HepG2 (cell line): ENCODE results near the gene CPED1. TPM values are rescaled to one million over a fixed set of nuclear protein-coding genes. Genes with fewer than 3 reads are reported as not detected.

ENCODE experiments used
- ATAC-seq: fragments of 200-7000 bp; cut with Tn5 transposase; 3 replicates; pipeline ENCODE4 v1.9.1; 2020; ENCODE audit warnings: mild to moderate bottlenecking, moderate library complexity
- BruUV-seq: library from RNA; stranded (reverse); fragments of 400-500 nt; replicated peaks from 2 replicates; lab custom pipeline; 2021; lab: Mats Ljungman, UMichigan
- CTCF ChIA-PET: fragments of 300-600 bp; formaldehyde crosslinking; extraction: SDS; loops from one replicate; lab custom pipeline; 2021; ENCODE audit warnings: low total read pairs, inconsistent platforms, low intra/inter-chr PET ratio; lab: Yijun Ruan, JAX
- POLR2A ChIA-PET: fragments of 350-600 bp; sonication (Branson Sonifier 250); formaldehyde crosslinking; loops from one replicate; lab custom pipeline; 2020; ENCODE audit warnings: antibody characterized with exemption, inconsistent platforms; lab: Yijun Ruan, JAX
- DNase-seq: peaks from one replicate; pipeline ENCODE4 v3.0.0-alpha.2; 2015; ENCODE audit warnings: low spot score
- FAIRE-seq: peaks from 3 replicates; lab custom pipeline; 2011; peaks lifted over from hg19 to GRCh38; lab: Jason Lieb, UNC
- H2AFZ ChIP-seq: one replicate; pipeline ENCODE4 v1.6.1; 2011; ENCODE audit warnings: low read length, inconsistent platforms
- H3K27ac ChIP-seq: fragments of 300-600 bp; 3 replicates; pipeline ENCODE4 v1.8.0; 2011; ENCODE audit warnings: mixed run types, mild to moderate bottlenecking, mixed read lengths, low read length, inconsistent platforms; ENCODE audit not compliant: insufficient read depth; ENCODE audit errors: extremely low read length
- H3K27me3 ChIP-seq, 2 experiments: fragments of 200-600 bp in 1 of 2; 2 replicates in 1 of 2; 3 replicates in 1 of 2; pipeline versions ENCODE4 v1.6.0 to v1.8.0; 2011; ENCODE audit warnings: low read length in 2 of 2, mild to moderate bottlenecking in 2 of 2, moderate library complexity in 2 of 2, inconsistent platforms in 1 of 2; ENCODE audit not compliant: insufficient read depth in 2 of 2, control insufficient read depth in 1 of 2
- H3K36me3 ChIP-seq, 2 experiments: fragments of 200-600 bp in 1 of 2; replicated peaks in 1 of 2; 2 replicates in 1 of 2; 3 replicates in 1 of 2; pipeline versions ENCODE4 v1.5.1 to v1.8.0; 2011; ENCODE audit warnings: low read length in 2 of 2, inconsistent platforms in 1 of 2; ENCODE audit not compliant: insufficient read depth in 2 of 2, control insufficient read depth in 1 of 2
- H3K4me1 ChIP-seq: 2 replicates; pipeline ENCODE4 v1.5.1; 2012; ENCODE audit warnings: low read length, inconsistent platforms; ENCODE audit not compliant: insufficient read depth
- H3K4me2 ChIP-seq: 2 replicates; pipeline ENCODE4 v1.6.0; 2011; ENCODE audit warnings: low read depth, low read length, inconsistent platforms
- H3K4me3 ChIP-seq, 3 experiments: fragments of 200-600 bp in 1 of 3; sonication (generic), shearing (Covaris generic) in 1 of 3; replicated peaks in 1 of 3; 2 replicates each; pipeline ENCODE4 v1.5.1; 2011 to 2016; ENCODE audit warnings: low read length in 3 of 3, inconsistent platforms in 2 of 3, low read depth in 2 of 3, mild to moderate bottlenecking in 2 of 3, control low read depth in 1 of 3, mixed read lengths in 1 of 3; ENCODE audit not compliant: insufficient read depth in 1 of 3
- H3K79me2 ChIP-seq: one replicate; pipeline ENCODE4 v1.6.1; 2011; ENCODE audit warnings: low read length, inconsistent platforms; ENCODE audit not compliant: insufficient read depth
- H3K9ac ChIP-seq: 2 replicates; pipeline ENCODE4 v1.6.0; 2011; ENCODE audit warnings: mild to moderate bottlenecking, low read depth, low read length, inconsistent platforms; ENCODE audit not compliant: insufficient read depth
- H3K9me3 ChIP-seq: 2 replicates; pipeline ENCODE4 v1.5.1; 2012; ENCODE audit warnings: mild to moderate bottlenecking, low read length
- H4K20me1 ChIP-seq: 2 replicates; pipeline ENCODE4 v1.6.0; 2011; ENCODE audit warnings: inconsistent platforms, mild to moderate bottlenecking, low read length, moderate library complexity; ENCODE audit not compliant: insufficient read depth
- ATF7-NPFF ChIP-seq: sonication (generic); formaldehyde crosslinking; IDR thresholded peaks from 2 replicates; pipeline ENCODE4 v1.8.1; 2023; ENCODE audit warnings: mild to moderate bottlenecking, low read depth, missing genetic modification reagents, moderate library complexity
- DPF2 ChIP-seq: sonication (generic); formaldehyde crosslinking; IDR thresholded peaks from 2 replicates; pipeline ENCODE4 v1.4.0; 2020; ENCODE audit warnings: mild to moderate bottlenecking, low read depth, missing genetic modification reagents, borderline replicate concordance
- EEA1 ChIP-seq: sonication (generic); formaldehyde crosslinking; IDR thresholded peaks from 2 replicates; pipeline ENCODE4 v1.5.1; 2020; ENCODE audit warnings: mild to moderate bottlenecking, missing genetic modification reagents, borderline replicate concordance
- ESRRA ChIP-seq: sonication (generic); formaldehyde crosslinking; IDR thresholded peaks from 2 replicates; pipeline ENCODE4 v1.5.1; 2020; ENCODE audit warnings: mild to moderate bottlenecking, low read depth, missing genetic modification reagents
- HNRNPL ChIP-seq: fragments of 200-400 bp; formaldehyde crosslinking; IDR thresholded peaks from 2 replicates; pipeline ENCODE4 v1.6.1; 2017; ENCODE audit warnings: mild to moderate bottlenecking, low read depth, low read length
- NCOR1 ChIP-seq: fragments of 200-600 bp; sonication (generic); IDR thresholded peaks from 2 replicates; pipeline ENCODE4 v1.7.0; 2017; ENCODE audit warnings: antibody characterized with exemption, low read length, borderline replicate concordance
- PRPF4 ChIP-seq: fragments of 200-400 bp; formaldehyde crosslinking; IDR thresholded peaks from 2 replicates; pipeline ENCODE4 v1.6.1; 2016; ENCODE audit warnings: low read length, low read depth; ENCODE audit not compliant: poor library complexity, severe bottlenecking
- SRY ChIP-seq: sonication (generic); formaldehyde crosslinking; IDR thresholded peaks from 2 replicates; pipeline ENCODE4 v1.8.0; 2022; ENCODE audit warnings: mild to moderate bottlenecking, missing genetic modification reagents
- ZC3H13 ChIP-seq: sonication (generic); formaldehyde crosslinking; IDR thresholded peaks from 2 replicates; pipeline ENCODE4 v1.8.1; 2023; ENCODE audit warnings: mild to moderate bottlenecking, missing genetic modification reagents, moderate library complexity
- ZFX ChIP-seq: sonication (generic); formaldehyde crosslinking; IDR thresholded peaks from 2 replicates; pipeline ENCODE4 v1.4.0; 2020; ENCODE audit warnings: mild to moderate bottlenecking, low read depth, missing genetic modification reagents, moderate library complexity
- ZNF253 ChIP-seq: sonication (generic); formaldehyde crosslinking; IDR thresholded peaks from 2 replicates; pipeline ENCODE4 v1.8.0; 2022; ENCODE audit warnings: mild to moderate bottlenecking, missing genetic modification reagents, borderline replicate concordance
- ZNF281 ChIP-seq: sonication (generic); formaldehyde crosslinking; IDR thresholded peaks from 2 replicates; pipeline ENCODE4 v1.4.0; 2020; ENCODE audit warnings: missing genetic modification reagents, borderline replicate concordance
- ZNF558 ChIP-seq: sonication (generic); formaldehyde crosslinking; IDR thresholded peaks from 2 replicates; pipeline ENCODE4 v1.9.0; 2022; ENCODE audit warnings: mild to moderate bottlenecking, missing genetic modification reagents, borderline replicate concordance
- ZNF773 ChIP-seq: sonication (generic); formaldehyde crosslinking; IDR thresholded peaks from 2 replicates; pipeline ENCODE4 v1.4.0; 2020; ENCODE audit warnings: missing genetic modification reagents, borderline replicate concordance
- ZNF850 ChIP-seq: sonication (generic); formaldehyde crosslinking; conservative IDR thresholded peaks from 2 replicates; pipeline ENCODE4 v1.9.0; 2021; ENCODE audit warnings: mild to moderate bottlenecking, missing genetic modification reagents
- WGBS: methylation state at CpG from one replicate; pipeline ENCODE4 v1.1.6; 2017; ENCODE audit warnings: low lambda C conversion rate; 5-methylcytosine and 5-hydroxymethylcytosine counted together
- in situ Hi-C: cut with HindIII; loops from 2 replicates; pipeline ENCODE4 v1.10.0; 2017; ENCODE audit warnings: low pct_unique_long_range_greater_than_20kb; ENCODE audit not compliant: extremely low pct_ligation_motif_present
- intact Hi-C: fragments of 100-400 bp; cut with micrococcal nuclease; formaldehyde crosslinking; loops from one replicate; pipeline ENCODE4 v1.10.0; 2022; ENCODE audit not compliant: unreplicated experiment
- polyA plus RNA-seq, 8 experiments: library from polyadenylated mRNA; depleted of rRNA in 3 of 8; stranded (reverse) in 7 of 8; unstranded in 1 of 8; fragments of >200 nt; fragmentation: Illumina TruSeq in 4 of 8; extraction: Trizol in 4 of 8; gene quantifications; 2 replicates each; pipeline versions ENCODE4 v1.2.1 to v1.2.3, GENCODE V29; 2011 to 2016; ENCODE audit warnings: low read depth in 4 of 8, missing spikeins in 1 of 8, mixed read lengths in 1 of 8; ENCODE audit not compliant: insufficient read depth in 1 of 8
- total RNA-seq, 5 experiments: library from RNA; depleted of rRNA; stranded (reverse); fragments of >200 nt; fragmentation: Illumina TruSeq; extraction: Trizol; gene quantifications; 2 replicates each; pipeline ENCODE4 v1.2.3, GENCODE V29; 2016; ENCODE audit warnings: low read depth in 1 of 5
- TF ChIP-seq, protein P1 (sequence below): sonication (generic); formaldehyde crosslinking; IDR thresholded peaks from 2 replicates; pipeline ENCODE4 v1.5.0; 2020; ENCODE audit warnings: missing genetic modification reagents
- TF ChIP-seq, protein P2 (sequence below): sonication (generic); formaldehyde crosslinking; IDR thresholded peaks from 2 replicates; pipeline ENCODE4 v1.4.0; 2020; ENCODE audit warnings: missing genetic modification reagents

The CPED1 gene
- total and polyA plus RNA-seq, 2 of the 13 experiments (the other 11 are each of a cell fraction or from before 2014, with no cell fraction given), result 11.5 to 27.0 TPM

GRCh38 chr7:121084256-121084655, 95.7 kb downstream of the CPED1 start:
- POLR2A ChIA-PET, result no interaction called here
- Histone ChIP-seq H4K20me1 (no peaks in the 10 kb centered on the region), H3K27me3 (no peaks in the 10 kb centered on the region), H3K36me3 (no peaks in the 10 kb centered on the region), H3K4me2 (no peak overlapping the region), H3K4me1 (peaks cover 8% of the 10 kb centered on the region), H2AFZ (no peak overlapping the region), H3K79me2 (no peaks in the 10 kb centered on the region), H3K9ac (no peak overlapping the region), H3K9me3 (no peaks in the 10 kb centered on the region), H3K4me3 (no peak overlapping the region), H3K27ac (no peak overlapping the region)
- in situ Hi-C loops (loop anchor here (5.0 kb wide), 1 partner anchor 97 kb away; the partner anchor contains the start of gene CPED1), intact Hi-C loops (no loop called here)
- no peak for DNase-seq
- no peak for ATAC-seq
- 0% methylated on average over 2 of the region's 2 CpGs for WGBS
- no peak for FAIRE-seq
- CTCF ChIA-PET, result no interaction called here
- BruUV-seq, result no TSS peak
- TF ChIP-seq, protein P1, sequence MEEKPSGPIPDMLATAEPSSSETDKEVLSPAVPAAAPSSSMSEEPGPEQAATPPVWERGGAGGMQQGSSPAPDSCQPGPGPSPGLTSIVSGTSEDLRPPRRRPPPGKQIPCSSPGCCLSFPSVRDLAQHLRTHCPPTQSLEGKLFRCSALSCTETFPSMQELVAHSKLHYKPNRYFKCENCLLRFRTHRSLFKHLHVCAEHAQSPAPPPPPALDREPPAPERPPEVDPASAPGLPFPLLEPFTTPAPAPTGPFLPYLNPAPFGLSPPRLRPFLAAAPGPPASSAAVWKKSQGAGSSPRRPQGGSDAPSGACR, result no peak
- TF ChIP-seq ZFX (CRISPR knock-in tag) (no peak), ZNF773 (CRISPR knock-in tag) (no peak), NCOR1 (no peak), PRPF4 (no peak), EEA1 (no peak), DPF2 (CRISPR knock-in tag) (no peak), ZNF253 (no peak), HNRNPL (no peak), ESRRA (CRISPR knock-in tag) (no peak), ATF7-NPFF (CRISPR knock-in tag) (no peak), SRY (no peak), ZNF850 (CRISPR knock-in tag) (no peak), ZNF558 (CRISPR knock-in tag) (no peak), ZC3H13 (CRISPR knock-in tag) (no peak), ZNF281 (no peak)
- TF ChIP-seq, protein P2, sequence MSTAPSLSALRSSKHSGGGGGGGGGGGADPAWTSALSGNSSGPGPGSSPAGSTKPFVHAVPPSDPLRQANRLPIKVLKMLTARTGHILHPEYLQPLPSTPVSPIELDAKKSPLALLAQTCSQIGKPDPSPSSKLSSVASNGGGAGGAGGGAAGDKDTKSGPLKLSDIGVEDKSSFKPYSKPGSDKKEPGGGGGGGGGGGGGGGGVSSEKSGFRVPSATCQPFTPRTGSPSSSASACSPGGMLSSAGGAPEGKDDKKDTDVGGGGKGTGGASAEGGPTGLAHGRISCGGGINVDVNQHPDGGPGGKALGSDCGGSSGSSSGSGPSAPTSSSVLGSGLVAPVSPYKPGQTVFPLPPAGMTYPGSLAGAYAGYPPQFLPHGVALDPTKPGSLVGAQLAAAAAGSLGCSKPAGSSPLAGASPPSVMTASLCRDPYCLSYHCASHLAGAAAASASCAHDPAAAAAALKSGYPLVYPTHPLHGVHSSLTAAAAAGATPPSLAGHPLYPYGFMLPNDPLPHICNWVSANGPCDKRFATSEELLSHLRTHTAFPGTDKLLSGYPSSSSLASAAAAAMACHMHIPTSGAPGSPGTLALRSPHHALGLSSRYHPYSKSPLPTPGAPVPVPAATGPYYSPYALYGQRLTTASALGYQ, result no peak
